Activated naive CD4-positive, alpha-beta T cell treated with anti-CD3 and anti-CD28 coated beads, Interleukin-2, amount 50 U/mL, for 24 hours (primary cell): ENCODE results near the gene TMEM254.
"Not testable (repeated sequence)": the region's sequence is repeated elsewhere in the genome, so short reads cannot be mapped to it uniquely, and the experiment has no call there.

ENCODE experiments used
- H3K27ac Mint-ChIP-seq: one replicate; pipeline ENCODE4 v1.8.0; 2021; ENCODE audit warnings: mild to moderate bottlenecking, mixed read lengths
- H3K27me3 Mint-ChIP-seq: one replicate; pipeline ENCODE4 v1.8.0; 2021; ENCODE audit warnings: mixed read lengths
- H3K36me3 Mint-ChIP-seq: one replicate; pipeline ENCODE4 v1.8.0; 2021; ENCODE audit warnings: mixed read lengths
- H3K4me1 Mint-ChIP-seq: one replicate; pipeline ENCODE4 v1.8.0; 2021; ENCODE audit warnings: mixed read lengths
- H3K4me3 Mint-ChIP-seq: one replicate; pipeline ENCODE4 v1.8.0; 2021; ENCODE audit warnings: mild to moderate bottlenecking, mixed read lengths
- H3K9me3 Mint-ChIP-seq: one replicate; pipeline ENCODE4 v1.8.0; 2021; ENCODE audit warnings: mixed read lengths

Gene TMEM254

GRCh38 chr10:80078448-80079311 is at the start of gene TMEM254:
TMEM254 (plus strand) TSS chr10:80078665; CDS start chr10:80078700, 35 bp downstream.
- H3K27me3 Mint-ChIP-seq: no peaks in the 10 kb centered on the region
- peak within 1 kb of the TSS; percentile 99 for H3K27ac Mint-ChIP-seq
- peaks cover 33% of the 10 kb centered on the region for H3K4me1 Mint-ChIP-seq
- peak within 1 kb of the TSS; percentile 99 for H3K4me3 Mint-ChIP-seq
- H3K36me3 Mint-ChIP-seq: peaks cover 4% of the 10 kb centered on the region
- H3K9me3 Mint-ChIP-seq: no peaks in the 10 kb centered on the region

- H3K36me3 Mint-ChIP-seq: not testable (repeated sequence)
Measured at GRCh38 chr10:80029205-80029604, 49.3 kb upstream of the TMEM254 start.

GRCh38 chr10:80029865-80030264 is 48.6 kb upstream of the TMEM254 start:
- not testable (repeated sequence) for H3K27ac Mint-ChIP-seq, H3K36me3 Mint-ChIP-seq, H3K4me1 Mint-ChIP-seq, H3K9me3 Mint-ChIP-seq, H3K27me3 Mint-ChIP-seq, H3K4me3 Mint-ChIP-seq

More at GRCh38 chr10:80029205-80029604, 49.3 kb upstream of the TMEM254 start:
- H3K4me1 Mint-ChIP-seq, H3K27me3 Mint-ChIP-seq, H3K9me3 Mint-ChIP-seq, H3K4me3 Mint-ChIP-seq, H3K27ac Mint-ChIP-seq: not testable (repeated sequence)

GRCh38 chr10:80032503-80032902 is 46.0 kb upstream of the TMEM254 start:
- H3K36me3 Mint-ChIP-seq: no peaks in the 10 kb centered on the region
- H3K4me3 Mint-ChIP-seq: no peak overlapping the region
- no peaks in the 10 kb centered on the region for H3K27me3 Mint-ChIP-seq
- H3K9me3 Mint-ChIP-seq: no peaks in the 10 kb centered on the region
- H3K27ac Mint-ChIP-seq: no peak overlapping the region
- H3K4me1 Mint-ChIP-seq: no peaks in the 10 kb centered on the region

- H3K27ac Mint-ChIP-seq, H3K27me3 Mint-ChIP-seq, H3K4me1 Mint-ChIP-seq, H3K9me3 Mint-ChIP-seq, H3K4me3 Mint-ChIP-seq, H3K36me3 Mint-ChIP-seq: not testable (repeated sequence)
Measured at GRCh38 chr10:80034766-80035165, 43.7 kb upstream of the TMEM254 start.

GRCh38 chr10:80035430-80035829 is 43.0 kb upstream of the TMEM254 start:
- not testable (repeated sequence) for H3K27ac Mint-ChIP-seq, H3K4me1 Mint-ChIP-seq, H3K27me3 Mint-ChIP-seq, H3K4me3 Mint-ChIP-seq, H3K36me3 Mint-ChIP-seq, H3K9me3 Mint-ChIP-seq

- H3K27me3 Mint-ChIP-seq, H3K4me3 Mint-ChIP-seq, H3K9me3 Mint-ChIP-seq, H3K36me3 Mint-ChIP-seq, H3K27ac Mint-ChIP-seq, H3K4me1 Mint-ChIP-seq: not testable (repeated sequence)
Measured at GRCh38 chr10:80036921-80037500, 41.5 kb upstream of the TMEM254 start.

- not testable (repeated sequence) for H3K9me3 Mint-ChIP-seq, H3K4me1 Mint-ChIP-seq, H3K27me3 Mint-ChIP-seq, H3K27ac Mint-ChIP-seq, H3K36me3 Mint-ChIP-seq, H3K4me3 Mint-ChIP-seq
Measured at GRCh38 chr10:80038226-80038625, 40.2 kb upstream of the TMEM254 start.

- no peaks in the 10 kb centered on the region for H3K9me3 Mint-ChIP-seq
- H3K4me3 Mint-ChIP-seq: no peak overlapping the region
- no peak overlapping the region for H3K27ac Mint-ChIP-seq
Measured at GRCh38 chr10:80041162-80041561, 37.3 kb upstream of the TMEM254 start.

GRCh38 chr10:80044935-80045334 is 33.5 kb upstream of the TMEM254 start:
- not testable (repeated sequence) for H3K4me1 Mint-ChIP-seq, H3K9me3 Mint-ChIP-seq, H3K36me3 Mint-ChIP-seq, H3K27ac Mint-ChIP-seq, H3K27me3 Mint-ChIP-seq, H3K4me3 Mint-ChIP-seq

More at GRCh38 chr10:80041162-80041561, 37.3 kb upstream of the TMEM254 start:
- H3K27me3 Mint-ChIP-seq: no peaks in the 10 kb centered on the region
- H3K4me1 Mint-ChIP-seq: no peaks in the 10 kb centered on the region
- no peaks in the 10 kb centered on the region for H3K36me3 Mint-ChIP-seq

- Mint-ChIP-seq H3K4me3 (no peak overlapping the region), H3K27ac (no peak overlapping the region), H3K9me3 (no peaks in the 10 kb centered on the region), H3K4me1 (peaks cover 3% of the 10 kb centered on the region), H3K27me3 (no peaks in the 10 kb centered on the region), H3K36me3 (no peaks in the 10 kb centered on the region)
Measured at GRCh38 chr10:80046629-80047441, 31.6 kb upstream of the TMEM254 start.

- Mint-ChIP-seq H3K36me3 (no peaks in the 10 kb centered on the region), H3K4me1 (peaks cover 3% of the 10 kb centered on the region), H3K27ac (no peak overlapping the region), H3K9me3 (no peaks in the 10 kb centered on the region), H3K4me3 (no peak overlapping the region), H3K27me3 (no peaks in the 10 kb centered on the region)
Measured at GRCh38 chr10:80050752-80051151, 27.7 kb upstream of the TMEM254 start.

GRCh38 chr10:80051993-80052392 is 26.5 kb upstream of the TMEM254 start:
- no peak overlapping the region for H3K27ac Mint-ChIP-seq
- no peaks in the 10 kb centered on the region for H3K4me1 Mint-ChIP-seq
- H3K36me3 Mint-ChIP-seq: no peaks in the 10 kb centered on the region
- no peaks in the 10 kb centered on the region for H3K27me3 Mint-ChIP-seq
- no peaks in the 10 kb centered on the region for H3K9me3 Mint-ChIP-seq
- H3K4me3 Mint-ChIP-seq: no peak overlapping the region

- Mint-ChIP-seq H3K4me1 (peaks cover 4% of the 10 kb centered on the region), H3K27ac (no peak overlapping the region), H3K27me3 (no peaks in the 10 kb centered on the region), H3K9me3 (no peaks in the 10 kb centered on the region), H3K36me3 (no peaks in the 10 kb centered on the region), H3K4me3 (no peak overlapping the region)
Measured at GRCh38 chr10:80055760-80056159, 22.7 kb upstream of the TMEM254 start.

GRCh38 chr10:80057171-80057570 is 21.3 kb upstream of the TMEM254 start:
- Mint-ChIP-seq H3K27ac (no peak overlapping the region), H3K27me3 (no peaks in the 10 kb centered on the region), H3K36me3 (no peaks in the 10 kb centered on the region), H3K9me3 (no peaks in the 10 kb centered on the region), H3K4me1 (peaks cover 4% of the 10 kb centered on the region), H3K4me3 (no peak overlapping the region)
